HG03064 (cell line): Measurements from ENCODE around the gene PNPLA6.

ENCODE experiments used
- ATAC-seq: cut with Tn5 transposase; IDR thresholded peaks from one replicate; pipeline ENCODE4 v1.9.1; 2021; ENCODE audit warnings: low read depth; ENCODE audit not compliant: unreplicated experiment

PNPLA6 gene

GRCh38 chr19:7535047-7535997 lies at the start of gene PNPLA6:
TSS of gene PNPLA6 (plus strand) at chr19:7535717. CDS start at chr19:7535789, 72 bp downstream.
- peak; percentile 64 for ATAC-seq

DNA sequence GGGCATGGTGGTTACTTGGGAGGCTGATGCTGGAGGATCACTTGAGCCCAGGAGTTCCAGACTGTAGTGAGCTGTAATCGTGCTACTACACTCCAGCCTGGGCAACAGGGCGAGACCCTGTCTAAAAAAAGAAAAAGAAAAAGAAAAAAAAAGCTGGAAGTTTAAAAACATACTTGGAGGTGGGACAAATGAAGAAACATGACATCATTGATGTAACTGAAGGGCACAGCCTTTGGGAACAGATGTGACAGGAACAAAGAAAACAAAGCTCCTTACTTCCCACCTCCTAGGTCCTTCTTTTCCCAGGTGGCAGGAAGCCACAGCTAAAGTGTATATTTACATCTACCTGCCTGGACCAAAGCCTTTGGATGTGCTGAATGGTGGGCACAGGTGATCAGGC lies 48.6 kb upstream of the PNPLA6 start:
- no peak for ATAC-seq

- ATAC-seq = no peak
Measured at GRCh38 chr19:7488736-7489353, 46.7 kb upstream of the PNPLA6 start, which contains the start of gene PEX11G. TSS of gene PEX11G (minus strand) at chr19:7489035. CDS start at chr19:7489010, 25 bp downstream.

DNA sequence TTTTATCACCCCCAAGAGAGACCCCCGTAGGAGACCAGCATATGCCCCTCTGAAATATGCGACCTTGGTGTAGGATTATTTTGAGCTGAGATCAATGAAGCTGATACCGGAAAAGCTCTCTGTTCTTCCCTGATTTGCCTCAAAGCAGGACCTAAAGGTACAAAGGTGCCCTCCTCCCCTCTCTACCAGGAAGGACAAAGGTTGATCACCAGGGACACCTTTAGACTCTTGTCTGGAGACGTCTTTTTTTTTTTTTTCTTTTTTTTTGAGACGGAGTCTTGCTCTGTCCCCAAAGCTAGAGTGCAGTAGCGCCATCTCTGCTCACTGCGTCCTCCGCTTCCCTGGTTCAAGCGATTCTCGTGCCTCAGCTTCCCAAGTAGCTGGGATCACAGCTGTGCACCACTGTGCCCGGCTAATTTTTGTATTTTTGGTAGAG lies 45.9 kb upstream of the PNPLA6 start:
- no peak for ATAC-seq

GRCh38 chr19:7492142-7492541 lies 43.4 kb upstream of the PNPLA6 start:
- ATAC-seq = no peak

GRCh38 chr19:7492558-7492957 lies 43.0 kb upstream of the PNPLA6 start:
- no peak for ATAC-seq

GRCh38 chr19:7494416-7495098 lies 41.0 kb upstream of the PNPLA6 start:
- no peak for ATAC-seq

DNA sequence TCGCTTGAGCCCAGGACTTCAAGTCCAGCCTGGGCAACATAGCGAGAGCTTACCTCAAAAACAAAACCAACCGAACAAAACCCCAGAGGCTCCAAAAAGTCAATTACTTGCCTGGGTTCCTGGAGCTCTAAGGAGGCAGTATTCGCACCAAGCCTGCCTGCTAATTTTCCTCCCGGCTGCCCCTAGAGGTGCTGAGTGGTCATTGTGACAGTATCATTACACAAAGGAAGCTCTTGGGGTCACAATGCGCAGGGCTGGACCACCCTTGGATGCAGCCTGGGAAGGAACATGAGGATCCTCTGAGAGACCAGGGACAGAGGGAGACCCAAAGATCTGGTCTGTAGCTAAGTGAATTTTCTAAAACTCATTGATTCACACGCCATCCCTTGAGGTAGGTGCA lies 38.2 kb upstream of the PNPLA6 start:
- ATAC-seq = no peak

DNA sequence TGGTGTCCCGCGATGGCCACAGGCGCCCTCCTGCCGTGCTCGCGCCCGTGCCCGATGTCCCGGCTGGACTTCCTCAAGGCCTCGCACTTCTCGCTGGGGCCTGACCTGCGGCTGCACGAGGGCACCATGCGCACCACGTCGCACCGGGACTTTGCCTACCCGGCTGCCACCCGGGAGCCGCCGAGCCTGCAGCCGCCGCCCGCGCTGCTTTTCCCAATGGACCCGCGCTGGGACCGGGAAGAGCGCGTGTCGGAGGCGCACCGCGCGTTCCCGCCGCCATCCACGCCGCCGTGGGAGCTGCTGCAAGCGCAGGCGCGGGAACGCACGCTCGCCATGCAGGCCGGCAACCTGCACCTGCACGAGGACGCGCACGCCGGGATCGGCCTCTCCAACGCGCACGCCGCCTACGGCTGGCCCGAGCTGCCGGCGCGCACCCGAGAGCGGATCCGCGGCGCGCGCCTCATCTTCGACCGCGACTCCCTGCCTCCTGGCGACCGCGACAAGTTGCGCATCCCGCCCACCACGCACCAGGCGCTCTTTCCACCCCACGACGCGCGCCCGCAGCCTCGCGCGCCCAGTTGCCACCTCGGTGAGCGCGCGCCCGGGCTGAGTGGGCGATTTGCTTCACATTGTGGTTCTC lies 34.6 kb upstream of the PNPLA6 start:
- ATAC-seq = no peak

- ATAC-seq = no peak
Measured at GRCh38 chr19:7502552-7502951, 33.0 kb upstream of the PNPLA6 start.

- ATAC-seq = no peak
Measured at GRCh38 chr19:7504684-7505083, 30.8 kb upstream of the PNPLA6 start.

DNA sequence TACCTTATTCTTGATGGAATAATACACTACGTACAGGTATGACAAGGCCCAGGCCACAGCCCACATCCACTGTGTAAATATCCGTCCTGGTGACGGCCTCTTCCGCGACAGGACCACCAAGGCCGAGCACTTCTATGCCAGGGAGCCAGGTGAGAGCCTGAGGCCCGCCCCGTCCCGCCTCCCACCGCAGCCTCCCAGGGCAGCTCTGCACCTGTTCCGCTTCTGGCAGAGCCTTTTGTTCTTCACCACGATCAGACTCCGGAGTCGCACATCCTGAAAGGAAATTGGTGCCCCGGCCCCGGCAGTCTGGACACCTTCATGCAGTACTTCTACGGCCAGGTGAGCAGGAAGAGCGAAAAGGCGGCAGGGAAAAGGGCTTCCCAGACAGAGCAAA lies 30.2 kb upstream of the PNPLA6 start:
- no peak for ATAC-seq

DNA sequence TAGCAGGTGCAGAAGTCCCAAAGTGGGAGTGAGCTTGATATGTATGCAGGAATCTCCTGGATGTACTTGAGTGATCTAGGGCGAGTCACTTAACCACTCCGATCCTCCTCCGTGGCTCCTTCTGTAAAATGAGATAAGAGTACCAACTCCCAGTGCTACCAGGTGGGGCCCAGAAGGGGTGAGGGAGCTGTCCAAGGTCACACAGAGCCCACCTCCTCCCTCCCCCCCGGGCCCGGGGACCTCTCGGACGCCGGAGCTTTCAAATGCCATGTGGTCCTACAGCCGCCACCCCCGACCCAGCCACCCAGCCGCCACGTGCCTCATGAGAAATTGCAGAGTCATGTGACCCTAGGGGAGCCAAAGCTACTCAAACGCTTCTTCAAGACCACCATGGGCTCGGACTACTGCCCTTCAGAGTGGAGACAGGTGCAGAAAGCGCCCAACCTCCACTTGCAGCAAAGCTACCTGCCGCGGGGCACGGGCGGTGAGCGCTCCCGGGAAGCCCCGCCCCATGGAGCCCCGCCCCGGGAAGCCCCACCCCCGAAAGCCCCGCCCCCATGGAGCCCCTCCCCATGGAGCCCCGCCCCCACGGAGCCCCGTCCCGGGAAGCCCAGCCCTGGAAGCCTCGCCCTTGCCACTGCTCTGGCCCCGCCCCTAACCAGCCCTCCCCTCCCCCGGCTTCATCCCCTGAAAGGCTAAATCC lies 29.7 kb upstream of the PNPLA6 start:
- no peak for ATAC-seq

DNA sequence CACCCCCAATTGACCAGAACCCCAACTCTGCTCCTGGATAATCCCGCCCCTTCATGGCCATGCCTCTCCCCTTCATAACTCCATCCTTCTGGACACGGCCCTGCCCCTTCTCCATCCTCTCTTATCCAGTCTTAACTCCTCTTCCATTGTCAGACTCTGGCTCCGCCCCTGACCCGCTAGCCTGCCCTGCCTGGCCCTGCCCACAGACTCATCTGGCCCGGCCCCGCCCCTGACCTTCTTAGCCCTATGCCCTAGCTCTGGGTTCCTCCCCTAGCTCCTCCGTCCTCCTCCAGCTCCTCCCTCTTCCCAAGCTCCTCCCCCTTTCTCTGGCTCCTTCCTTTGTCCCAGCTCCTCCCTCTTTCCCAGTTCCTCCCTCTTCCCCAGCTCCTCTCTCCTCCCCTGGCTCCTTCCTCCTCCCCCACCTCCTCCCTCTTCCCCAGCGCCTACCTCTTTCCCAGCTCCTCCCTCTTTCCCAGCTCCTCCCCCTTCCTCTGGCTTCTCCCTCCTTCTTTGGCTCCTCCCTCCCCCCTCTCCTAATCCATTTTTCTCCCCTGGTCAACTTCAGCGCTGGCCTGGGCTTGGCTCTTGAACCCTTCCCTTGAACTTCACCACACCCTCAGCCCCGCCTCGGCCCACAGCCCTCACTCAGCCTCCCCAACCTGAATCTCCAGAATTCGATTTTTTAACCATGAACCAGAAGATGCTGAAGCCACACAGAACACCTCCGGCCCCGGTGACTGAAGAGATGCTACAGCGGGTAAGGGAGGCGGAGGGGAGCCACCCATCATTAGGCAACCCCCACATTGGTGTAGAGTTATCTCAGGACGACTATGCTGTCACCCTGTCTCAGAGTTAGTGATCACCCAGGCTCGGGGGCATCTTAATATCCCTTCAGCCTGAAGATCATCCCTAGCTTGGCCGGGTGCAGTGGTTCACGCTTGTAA lies 28.9 kb upstream of the PNPLA6 start:
- ATAC-seq = no peak

DNA sequence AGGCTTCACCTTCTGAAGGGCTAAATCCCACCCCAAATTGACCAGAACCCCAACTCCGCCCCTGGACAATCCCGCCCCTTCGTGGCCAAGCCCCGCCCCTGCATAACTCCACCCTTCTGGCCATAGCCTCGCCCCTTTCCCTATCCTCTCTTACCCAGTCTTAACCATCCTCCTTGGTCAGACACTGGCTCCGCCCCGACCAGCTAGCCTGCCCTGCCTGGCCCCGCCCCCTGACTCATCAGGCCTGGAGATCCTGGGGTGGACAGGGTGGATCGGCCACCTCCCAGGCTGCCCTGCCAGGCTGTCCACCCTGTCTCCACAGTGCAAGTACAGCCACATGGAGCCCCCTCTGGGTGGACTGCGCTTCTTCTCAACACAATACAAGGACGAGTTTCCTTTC lies 27.6 kb upstream of the PNPLA6 start:
- ATAC-seq = no peak

DNA sequence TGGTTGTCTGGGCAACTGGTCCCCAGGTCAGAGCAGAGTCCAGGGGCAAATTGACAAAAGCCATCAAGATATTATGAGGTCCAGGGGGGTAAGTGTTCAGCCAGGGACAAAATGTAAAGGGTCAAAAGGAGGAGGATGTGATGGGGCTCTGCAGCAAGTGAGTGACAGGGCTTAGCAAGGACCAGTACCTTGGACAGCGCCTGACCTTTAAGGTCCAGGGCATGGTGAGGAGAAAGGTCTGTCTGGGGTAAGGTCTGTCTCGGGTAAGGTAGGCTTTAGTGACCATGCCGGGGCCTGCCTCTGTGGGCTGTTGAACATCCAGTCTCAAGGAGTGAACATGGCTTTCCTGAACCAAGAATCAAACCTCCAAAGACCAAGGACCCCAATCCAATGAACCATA lies 25.9 kb upstream of the PNPLA6 start:
- no peak for ATAC-seq

- no peak for ATAC-seq
Measured at GRCh38 chr19:7512400-7512851, 23.1 kb upstream of the PNPLA6 start.

- no peak for ATAC-seq
Measured at GRCh38 chr19:7513809-7514642, 21.5 kb upstream of the PNPLA6 start.
